ENCODE data around the gene GPC5. TPM values are rescaled to one million over a fixed set of nuclear protein-coding genes. Genes with fewer than 3 reads are reported as not detected.

GPC5 gene
- polyA plus RNA-seq, 1 experiment: not detected

- no peak for DNase-seq (ENCODE audit: low read depth)
- Histone ChIP-seq H3K27me3 (ENCODE audit: control insufficient read depth, insufficient read depth, low read length) (no peaks in the 10 kb centered on the region), H3K36me3 (ENCODE audit: control insufficient read depth, insufficient read depth, low read length) (no peaks in the 10 kb centered on the region), H3K4me3 (ENCODE audit: low read depth, low read length) (no peak overlapping the region)
- POLR2A ChIA-PET: no interaction called here
- CTCF ChIA-PET: interaction anchor here (0.6 kb wide), 1 partner anchor 1028 kb away, joined by 3 read pairs; no protein-coding TSS in a partner anchor
- TF ChIP-seq CTCF (IDR thresholded peaks at IDR 0.05; ENCODE audit: insufficient read depth, low read depth, low read length): no peak
Observed at GRCh38 chr13:92297971-92298942, 899.8 kb downstream of the GPC5 start.

- Histone ChIP-seq H3K27me3 (ENCODE audit: control insufficient read depth, insufficient read depth, low read length) (no peaks in the 10 kb centered on the region), H3K36me3 (ENCODE audit: control insufficient read depth, insufficient read depth, low read length) (no peaks in the 10 kb centered on the region), H3K4me3 (ENCODE audit: low read depth, low read length) (no peak overlapping the region)
- CTCF ChIA-PET: no interaction called here
- TF ChIP-seq CTCF (IDR thresholded peaks at IDR 0.05; ENCODE audit: insufficient read depth, low read depth, low read length): no peak
- POLR2A ChIA-PET: no interaction called here
- DNase-seq (ENCODE audit: low read depth): no peak
Observed at GRCh38 chr13:92300651-92301050, 902.2 kb downstream of the GPC5 start.

GRCh38 chr13:92303428-92303827 lies 905.0 kb downstream of the GPC5 start:
- CTCF ChIA-PET: no interaction called here
- TF ChIP-seq CTCF (IDR thresholded peaks at IDR 0.05; ENCODE audit: insufficient read depth, low read depth, low read length): no peak

GRCh38 chr13:92307752-92308151 lies 909.3 kb downstream of the GPC5 start:
- no peak for TF ChIP-seq CTCF (IDR thresholded peaks at IDR 0.05; ENCODE audit: insufficient read depth, low read depth, low read length)
- no peaks in the 10 kb centered on the region for H3K36me3 ChIP-seq (ENCODE audit: control insufficient read depth, insufficient read depth, low read length)
- ChIA-PET CTCF (no interaction called here), POLR2A (no interaction called here)
- no peak for DNase-seq (ENCODE audit: low read depth)
- H3K4me3 ChIP-seq (ENCODE audit: low read depth, low read length): no peak overlapping the region
- H3K27me3 ChIP-seq (ENCODE audit: control insufficient read depth, insufficient read depth, low read length): no peaks in the 10 kb centered on the region

More at GRCh38 chr13:92303428-92303827, 905.0 kb downstream of the GPC5 start:
- H3K4me3 ChIP-seq (ENCODE audit: low read depth, low read length): no peak overlapping the region
- POLR2A ChIA-PET: no interaction called here
- DNase-seq (ENCODE audit: low read depth): no peak
- H3K36me3 ChIP-seq (ENCODE audit: control insufficient read depth, insufficient read depth, low read length): no peaks in the 10 kb centered on the region
- H3K27me3 ChIP-seq (ENCODE audit: control insufficient read depth, insufficient read depth, low read length): no peaks in the 10 kb centered on the region

GRCh38 chr13:92312823-92313222 lies 914.4 kb downstream of the GPC5 start:
- no peaks in the 10 kb centered on the region for H3K36me3 ChIP-seq (ENCODE audit: control insufficient read depth, insufficient read depth, low read length)
- H3K27me3 ChIP-seq (ENCODE audit: control insufficient read depth, insufficient read depth, low read length): no peaks in the 10 kb centered on the region
- POLR2A ChIA-PET: no interaction called here
- no peak for DNase-seq (ENCODE audit: low read depth)
- no peak for TF ChIP-seq CTCF (IDR thresholded peaks at IDR 0.05; ENCODE audit: insufficient read depth, low read depth, low read length)
- no peak overlapping the region for H3K4me3 ChIP-seq (ENCODE audit: low read depth, low read length)
- CTCF ChIA-PET: no interaction called here
